Stimulated activated CD4-positive, alpha-beta T cell treated with anti-CD3 and anti-CD28 coated beads, Interleukin-4, amount 100 ng/mL, for 1 hour (primary cell): ENCODE results near the gene MRPL30.
"Not testable (repeated sequence)": the region's sequence is repeated elsewhere in the genome, so short reads cannot be mapped to it uniquely, and the experiment has no call there.

ENCODE experiments used
- DNase-seq: peaks from one replicate; pipeline ENCODE4 v3.0.0-alpha.2; 2020

MRPL30 gene

GRCh38 chr2:99180755-99181623, at the start of gene MRPL30, which contains the start of gene MITD1:
Gene MRPL30 (plus strand): TSS chr2:99181184. CDS start chr2:99186204, 5,020 bp downstream.
Gene MITD1 (minus strand): TSS chr2:99181058. CDS start chr2:99180981, 77 bp downstream.
- peak; percentile 83 for DNase-seq

GRCh38 chr2:99135044-99135556, 45.9 kb upstream of the MRPL30 start:
- not testable (repeated sequence) for DNase-seq

GRCh38 chr2:99139003-99139402, 42.0 kb upstream of the MRPL30 start:
- no peak for DNase-seq

GRCh38 chr2:99140056-99140859, 40.7 kb upstream of the MRPL30 start:
- DNase-seq, result no peak

- no peak for DNase-seq
Observed at GRCh38 chr2:99140860-99141109, 40.2 kb upstream of the MRPL30 start.

GRCh38 chr2:99141110-99142108, 39.6 kb upstream of the MRPL30 start, which contains the start of gene C2orf15:
Gene C2orf15 (plus strand): TSS chr2:99141707. CDS start chr2:99150559, 8,852 bp downstream.
- DNase-seq, result peak; percentile 96

- no peak for DNase-seq
Observed at GRCh38 chr2:99150706-99151105, 30.3 kb upstream of the MRPL30 start.

GRCh38 chr2:99152199-99152895, 28.6 kb upstream of the MRPL30 start:
- no peak for DNase-seq

- no peak for DNase-seq
Observed at GRCh38 chr2:99153921-99154604, 26.9 kb upstream of the MRPL30 start.

- DNase-seq, result peak; percentile 91
Observed at GRCh38 chr2:99154643-99155536, 26.1 kb upstream of the MRPL30 start, which contains the start of the genes LIPT1 and TSGA10. Gene LIPT1 (plus strand): TSS chr2:99154967. CDS start chr2:99161958, 6,991 bp downstream. Gene TSGA10 (minus strand): TSS chr2:99154942. CDS start chr2:99109439, 45,503 bp downstream.

- DNase-seq, result no peak
Observed at GRCh38 chr2:99156891-99157290, 24.1 kb upstream of the MRPL30 start.

- DNase-seq, result no peak
Observed at GRCh38 chr2:99158599-99158998, 22.4 kb upstream of the MRPL30 start.

- no peak for DNase-seq
Observed at GRCh38 chr2:99159594-99159993, 21.4 kb upstream of the MRPL30 start.

- no peak for DNase-seq
Observed at GRCh38 chr2:99166218-99166617, 14.8 kb upstream of the MRPL30 start.

- no peak for DNase-seq
Observed at GRCh38 chr2:99169534-99169933, 11.4 kb upstream of the MRPL30 start.

- DNase-seq, result no peak
Observed at GRCh38 chr2:99171377-99172140, 9.4 kb upstream of the MRPL30 start.

- DNase-seq, result no peak
Observed at GRCh38 chr2:99181624-99182000, 628 bp downstream of the MRPL30 start.

- no peak for DNase-seq
Observed at GRCh38 chr2:99183025-99183424, 2.0 kb downstream of the MRPL30 start.

- DNase-seq, result no peak
Observed at GRCh38 chr2:99184811-99185210, 3.8 kb downstream of the MRPL30 start.
